Lower lobe of right lung (tissue), 2 donors: Measurements from ENCODE around the gene DHX40. TPM values are rescaled to one million over a fixed set of nuclear protein-coding genes. Genes with fewer than 3 reads are reported as not detected.
"Not testable (repeated sequence)": the region's sequence is repeated elsewhere in the genome, so short reads cannot be mapped to it uniquely, and the experiment has no call there.

Experiments
- ATAC-seq, 2 donors: fragments of 200-7000 bp; cut with Tn5 transposase; one replicate each; pipeline ENCODE4 v1.9.1; 2020 to 2022; ENCODE audit warnings: mild to moderate bottlenecking in 2 of 2, moderate library complexity in 2 of 2
- DNase-seq: peaks from one replicate; pipeline ENCODE4 v3.0.0-alpha.2; 2020
- H3K27ac ChIP-seq: fragments of 200-600 bp; one replicate; pipeline ENCODE4 v1.8.0; 2022
- H3K27me3 ChIP-seq: fragments of 200-600 bp; one replicate; pipeline ENCODE4 v1.8.0; 2022; ENCODE audit warnings: low read depth
- H3K36me3 ChIP-seq: fragments of 200-600 bp; one replicate; pipeline ENCODE4 v1.8.0; 2022; ENCODE audit warnings: mild to moderate bottlenecking
- H3K4me1 ChIP-seq: fragments of 200-600 bp; one replicate; pipeline ENCODE4 v1.8.0; 2022
- H3K4me3 ChIP-seq: fragments of 200-600 bp; one replicate; pipeline ENCODE4 v1.8.0; 2022; ENCODE audit warnings: mild to moderate bottlenecking
- H3K9me3 ChIP-seq: fragments of 200-600 bp; one replicate; pipeline ENCODE4 v1.8.0; 2022
- intact Hi-C: fragments of 100-400 bp; cut with DNase I; formaldehyde crosslinking; loops from one replicate; pipeline ENCODE4 v1.11.0; 2022
- total RNA-seq: library from RNA; stranded (reverse); fragmentation: NEBNext Ultra II Directional; extraction: Animal tissue kit (Norgen Biotek cat#: 25700); gene quantifications from one replicate; pipeline ENCODE4 v1.2.1, GENCODE V29; 2021
- TF ChIP-seq, protein P1 (sequence below): fragments of 200-600 bp; IDR thresholded peaks from one replicate; pipeline ENCODE4 v1.8.0; 2022; ENCODE audit warnings: antibody characterized with exemption, mild to moderate bottlenecking
- donor health status: DM: no; HTN: yes; CAD: no; lungs with severe emphysema.

The DHX40 gene
- total RNA-seq, 1 donor from 2014 or later: 32.3 TPM

DNA sequence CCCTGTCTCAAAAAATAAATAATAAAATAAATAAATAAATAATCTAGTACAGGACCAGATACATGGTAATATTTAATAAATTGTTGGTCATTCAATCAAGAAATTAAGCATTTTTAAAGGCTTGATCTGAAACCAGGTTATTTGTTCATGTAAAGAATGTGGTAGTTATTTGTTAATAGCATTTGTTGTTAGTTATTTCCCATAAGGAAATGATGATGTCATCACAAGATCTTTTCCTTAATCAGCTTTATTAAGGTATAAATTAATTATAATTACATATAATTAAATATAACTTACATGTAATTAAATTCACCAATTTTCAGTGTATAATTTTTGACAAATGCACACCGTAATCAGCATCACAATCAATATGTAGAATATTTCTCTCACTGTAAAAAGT lies 19.5 kb upstream of the DHX40 start:
- no peak overlapping the region for H3K4me3 ChIP-seq
- H3K36me3 ChIP-seq: no peaks in the 10 kb centered on the region
- no peaks in the 10 kb centered on the region for H3K9me3 ChIP-seq
- intact Hi-C loops: no loop called here
- DNase-seq (no peak), ATAC-seq (no peak)
- peaks cover 6% of the 10 kb centered on the region for H3K4me1 ChIP-seq
- no peaks in the 10 kb centered on the region for H3K27me3 ChIP-seq
- H3K27ac ChIP-seq: no peak overlapping the region
- TF ChIP-seq, protein P1, sequence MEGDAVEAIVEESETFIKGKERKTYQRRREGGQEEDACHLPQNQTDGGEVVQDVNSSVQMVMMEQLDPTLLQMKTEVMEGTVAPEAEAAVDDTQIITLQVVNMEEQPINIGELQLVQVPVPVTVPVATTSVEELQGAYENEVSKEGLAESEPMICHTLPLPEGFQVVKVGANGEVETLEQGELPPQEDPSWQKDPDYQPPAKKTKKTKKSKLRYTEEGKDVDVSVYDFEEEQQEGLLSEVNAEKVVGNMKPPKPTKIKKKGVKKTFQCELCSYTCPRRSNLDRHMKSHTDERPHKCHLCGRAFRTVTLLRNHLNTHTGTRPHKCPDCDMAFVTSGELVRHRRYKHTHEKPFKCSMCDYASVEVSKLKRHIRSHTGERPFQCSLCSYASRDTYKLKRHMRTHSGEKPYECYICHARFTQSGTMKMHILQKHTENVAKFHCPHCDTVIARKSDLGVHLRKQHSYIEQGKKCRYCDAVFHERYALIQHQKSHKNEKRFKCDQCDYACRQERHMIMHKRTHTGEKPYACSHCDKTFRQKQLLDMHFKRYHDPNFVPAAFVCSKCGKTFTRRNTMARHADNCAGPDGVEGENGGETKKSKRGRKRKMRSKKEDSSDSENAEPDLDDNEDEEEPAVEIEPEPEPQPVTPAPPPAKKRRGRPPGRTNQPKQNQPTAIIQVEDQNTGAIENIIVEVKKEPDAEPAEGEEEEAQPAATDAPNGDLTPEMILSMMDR: no peak

DNA sequence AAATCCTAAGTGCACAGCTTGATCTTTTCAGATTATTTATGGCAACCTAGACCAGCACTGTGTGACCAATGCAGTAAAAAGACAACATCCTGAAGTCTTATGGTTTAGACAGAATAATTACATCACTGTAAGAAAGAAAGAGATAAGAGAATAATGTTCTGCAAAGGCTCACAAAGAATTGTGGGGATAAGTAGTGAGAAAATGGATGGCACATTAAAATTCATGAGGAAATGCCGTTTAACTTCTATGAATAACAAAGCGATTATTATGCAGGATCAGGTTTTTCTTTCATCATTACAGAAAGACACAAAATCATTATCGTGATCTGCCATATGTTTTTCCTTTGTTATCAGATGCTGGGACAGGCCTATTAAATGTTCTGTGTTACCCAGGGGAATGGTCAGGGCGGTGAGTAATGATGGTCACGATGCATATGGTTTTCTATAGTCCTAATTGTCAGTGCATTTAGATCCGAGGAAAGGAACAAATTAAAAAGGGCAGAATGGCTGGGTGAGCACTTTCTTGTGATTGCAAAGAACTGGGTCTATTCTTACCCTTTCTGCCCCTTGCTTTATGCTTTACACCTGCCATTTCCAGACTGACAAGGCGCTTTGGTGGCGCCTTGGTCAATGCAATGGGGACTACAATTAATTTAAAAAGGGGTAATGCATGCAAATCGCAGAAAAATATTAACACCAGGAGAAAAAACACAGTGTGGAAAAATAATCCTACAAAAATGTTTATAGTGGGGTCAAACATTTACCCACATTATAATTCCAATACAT lies 18.1 kb upstream of the DHX40 start:
- H3K4me1 ChIP-seq: peaks cover 6% of the 10 kb centered on the region
- DNase-seq: no peak
- no peaks in the 10 kb centered on the region for H3K9me3 ChIP-seq
- H3K4me3 ChIP-seq: no peak overlapping the region
- no peaks in the 10 kb centered on the region for H3K36me3 ChIP-seq
- intact Hi-C loops: no loop called here
- no peak for ATAC-seq
- no peak overlapping the region for H3K27ac ChIP-seq
- TF ChIP-seq, protein P1: no peak
- H3K27me3 ChIP-seq: no peaks in the 10 kb centered on the region

DNA sequence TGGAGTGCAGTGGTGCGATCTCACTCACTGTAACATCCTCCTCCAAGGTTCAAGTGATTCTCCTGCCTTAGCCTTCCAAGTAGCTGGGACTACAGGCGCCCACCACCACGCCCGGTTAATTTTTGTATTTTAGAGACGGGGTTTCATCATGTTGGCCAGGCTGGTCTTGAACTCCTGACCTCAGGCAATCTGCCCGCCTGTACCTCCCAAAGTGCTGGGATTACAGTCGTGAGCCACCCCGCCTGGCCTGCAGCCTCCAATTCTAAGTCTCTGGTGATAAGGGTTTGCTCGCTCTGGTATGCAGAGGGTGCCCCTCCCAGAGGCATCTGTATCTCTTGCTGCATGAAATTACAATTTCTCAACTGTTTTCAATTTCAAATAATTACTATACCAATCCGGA lies 16.4 kb upstream of the DHX40 start:
- DNase-seq, H3K4me3 ChIP-seq, H3K27me3 ChIP-seq, H3K36me3 ChIP-seq, intact Hi-C loops, H3K9me3 ChIP-seq, H3K27ac ChIP-seq, H3K4me1 ChIP-seq, ATAC-seq: not testable (repeated sequence)

DNA sequence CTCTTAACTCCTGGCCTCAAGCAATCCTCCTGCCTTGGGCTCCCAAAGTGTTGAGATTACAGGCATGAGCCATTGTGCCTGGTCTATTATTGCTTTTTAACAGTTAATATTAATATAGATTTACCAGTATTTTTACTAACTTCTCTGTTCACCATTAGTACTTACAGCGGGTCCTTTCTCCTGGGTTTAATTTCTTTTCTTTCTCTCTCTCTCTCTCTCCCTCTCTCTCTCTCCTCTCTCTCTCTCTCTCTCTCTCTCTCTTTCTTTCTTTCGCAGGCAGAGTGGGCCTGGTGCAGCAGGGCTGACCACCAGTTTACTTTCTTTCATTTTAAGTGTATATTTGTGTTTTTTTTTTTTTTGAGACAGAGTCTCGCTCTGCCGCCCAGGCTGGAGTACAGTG lies 14.7 kb upstream of the DHX40 start:
- TF ChIP-seq, protein P1: no peak
- Histone ChIP-seq H3K27me3 (no peaks in the 10 kb centered on the region), H3K9me3 (no peaks in the 10 kb centered on the region), H3K36me3 (no peaks in the 10 kb centered on the region), H3K27ac (no peak overlapping the region), H3K4me3 (no peak overlapping the region), H3K4me1 (no peaks in the 10 kb centered on the region)
- ATAC-seq (no peak), DNase-seq (no peak)
- intact Hi-C loops: no loop called here

DNA sequence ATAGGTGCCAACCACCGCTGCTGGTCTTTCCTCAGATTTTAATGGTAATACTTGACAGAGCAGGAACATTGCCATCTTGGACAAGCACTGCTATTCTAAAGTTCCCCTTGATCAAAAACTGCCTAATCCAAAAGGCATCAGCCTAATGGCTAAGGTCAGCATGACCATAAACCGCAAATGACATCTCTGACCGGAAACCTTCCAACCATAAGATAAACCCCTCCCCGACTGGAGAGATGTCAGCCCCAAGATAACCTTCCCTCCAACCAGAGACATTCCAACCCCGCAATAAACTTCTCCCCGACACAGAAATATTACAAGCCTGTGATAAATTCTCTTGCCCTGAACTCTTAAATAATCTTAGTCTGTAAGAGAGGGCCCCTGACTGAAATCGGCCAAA lies 7.4 kb upstream of the DHX40 start:
- no peak overlapping the region for H3K27ac ChIP-seq
- no peaks in the 10 kb centered on the region for H3K9me3 ChIP-seq
- H3K27me3 ChIP-seq: no peaks in the 10 kb centered on the region
- no peak overlapping the region for H3K4me3 ChIP-seq
- ATAC-seq (no peak), DNase-seq (no peak)
- H3K4me1 ChIP-seq: no peaks in the 10 kb centered on the region
- TF ChIP-seq, protein P1: no peak
- intact Hi-C loops: no loop called here
- H3K36me3 ChIP-seq: no peaks in the 10 kb centered on the region

DNA sequence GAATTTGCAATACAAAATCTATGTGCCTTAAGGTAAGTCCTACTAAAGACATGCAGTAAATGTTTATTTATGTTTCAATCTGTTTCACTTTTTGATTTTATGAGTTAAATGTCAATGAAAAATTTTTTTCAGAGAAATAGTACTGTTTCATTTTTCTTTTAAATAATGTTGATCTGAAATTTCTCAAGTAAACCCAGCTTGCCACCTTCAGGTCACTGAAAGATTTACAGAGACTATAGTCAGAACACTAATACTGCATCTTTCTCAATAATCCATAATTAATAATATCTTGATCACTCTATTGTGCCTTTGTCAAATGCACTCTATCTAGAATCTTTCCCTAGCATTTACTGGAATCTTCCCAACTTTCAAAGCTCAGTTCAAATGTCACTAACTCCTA lies 6.5 kb upstream of the DHX40 start:
- Histone ChIP-seq H3K4me3 (no peak overlapping the region), H3K27me3 (no peaks in the 10 kb centered on the region), H3K4me1 (no peaks in the 10 kb centered on the region), H3K27ac (no peak overlapping the region), H3K9me3 (no peaks in the 10 kb centered on the region), H3K36me3 (no peaks in the 10 kb centered on the region)
- DNase-seq (no peak), ATAC-seq (no peak)
- TF ChIP-seq, protein P1: peak; percentile 27
- intact Hi-C loops: no loop called here
